Activated CD4-positive, alpha-beta T cell treated with anti-CD3 and anti-CD28 coated beads, Interleukin-2, amount 50 U/mL, for 4 hours (primary cell): ENCODE results near the gene ARHGAP26.

Experiments used
- DNase-seq, 2 experiments: peaks; one replicate each; pipeline ENCODE4 v3.0.0-alpha.2; 2020

ARHGAP26 gene

GRCh38 chr5:143220748-143221251 lies 450.6 kb downstream of the ARHGAP26 start:
- no peak for DNase-seq

GRCh38 chr5:143222287-143223231 lies 452.4 kb downstream of the ARHGAP26 start:
- peak in 1 of 2 experiments; percentile 11 for DNase-seq

GRCh38 chr5:143224672-143225071 lies 454.5 kb downstream of the ARHGAP26 start:
- no peak for DNase-seq

DNA sequence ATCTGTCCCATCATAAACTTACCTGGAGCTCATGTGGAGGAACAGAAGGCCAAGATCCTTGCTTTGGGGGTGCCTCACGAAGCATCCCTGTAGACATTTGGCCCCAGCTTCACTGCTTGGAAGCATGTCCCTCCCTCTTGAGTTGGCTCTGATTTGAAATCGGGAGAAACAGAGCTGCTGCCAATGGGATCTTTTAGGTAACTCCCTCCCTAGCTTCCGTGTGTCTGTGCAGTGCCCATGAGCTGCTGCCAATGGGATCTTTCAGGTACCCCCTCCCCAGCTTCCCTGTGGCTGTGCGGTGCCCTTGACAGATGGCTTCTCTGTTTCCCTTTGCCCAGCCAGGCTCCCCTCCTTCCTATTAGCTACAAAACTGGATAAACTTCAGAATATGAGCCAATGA lies 455.3 kb downstream of the ARHGAP26 start:
- DNase-seq: no peak

GRCh38 chr5:143226361-143226760 lies 456.2 kb downstream of the ARHGAP26 start:
- no peak for DNase-seq

- no peak for DNase-seq
These were observed 456.7 kb downstream of the ARHGAP26 start for GRCh38 chr5:143226872-143227271.

DNA sequence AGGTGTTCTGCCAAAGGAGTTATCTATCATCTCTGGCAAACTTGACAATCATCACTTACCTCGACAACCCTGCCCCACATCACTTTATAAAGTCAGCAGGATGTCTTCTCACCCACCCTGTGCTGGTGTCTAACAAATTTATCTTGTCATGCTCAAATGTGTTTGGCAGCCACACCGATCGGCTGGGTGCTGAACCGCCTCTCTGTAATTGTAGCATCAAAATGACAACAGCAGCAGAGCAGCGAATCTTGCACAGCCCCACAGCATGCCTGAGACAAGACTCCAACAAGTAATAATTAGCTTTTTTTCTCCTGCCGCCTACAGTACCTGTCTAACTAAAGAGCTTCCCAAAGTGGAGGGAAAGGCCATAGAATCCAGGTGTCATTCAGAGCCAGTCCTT lies 457.1 kb downstream of the ARHGAP26 start:
- DNase-seq: no peak

- no peak for DNase-seq
These were observed 458.6 kb downstream of the ARHGAP26 start for GRCh38 chr5:143228597-143229293.

DNA sequence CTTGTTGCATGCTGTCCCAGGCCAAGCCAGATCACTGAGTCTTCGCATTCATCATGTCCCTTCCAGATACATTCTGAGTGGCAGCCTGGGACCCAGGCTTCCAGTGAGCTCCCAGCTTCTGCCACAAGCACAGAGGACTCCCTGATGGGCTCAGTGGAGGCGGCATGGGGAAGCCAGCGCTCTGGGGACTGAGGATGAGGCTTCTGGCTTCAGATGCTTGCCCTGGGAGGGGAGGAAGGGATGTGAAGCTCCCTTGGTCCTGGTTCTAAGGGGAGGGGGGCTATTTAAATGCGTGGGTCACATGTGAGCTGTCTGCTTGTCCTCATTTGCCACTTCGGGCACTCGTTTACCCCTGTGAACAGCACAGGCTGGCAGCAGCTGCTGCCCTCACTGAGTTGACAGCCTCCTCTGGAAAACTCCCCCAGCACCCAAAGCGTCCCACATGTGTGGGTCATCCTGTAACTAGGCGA lies 459.3 kb downstream of the ARHGAP26 start:
- DNase-seq: no peak

GRCh38 chr5:143229896-143230675 lies 459.9 kb downstream of the ARHGAP26 start:
- DNase-seq: no peak

- no peak for DNase-seq
These were observed 460.5 kb downstream of the ARHGAP26 start for GRCh38 chr5:143230676-143230996.

GRCh38 chr5:143231416-143231815 lies 461.2 kb downstream of the ARHGAP26 start:
- DNase-seq: no peak

GRCh38 chr5:143231973-143232812 lies 462.0 kb downstream of the ARHGAP26 start:
- no peak for DNase-seq

- no peak for DNase-seq
These were observed 462.9 kb downstream of the ARHGAP26 start for GRCh38 chr5:143233031-143233430.

- no peak for DNase-seq
These were observed 464.1 kb downstream of the ARHGAP26 start for GRCh38 chr5:143234162-143234842.

GRCh38 chr5:143235423-143235822 lies 465.2 kb downstream of the ARHGAP26 start:
- DNase-seq: no peak

DNA sequence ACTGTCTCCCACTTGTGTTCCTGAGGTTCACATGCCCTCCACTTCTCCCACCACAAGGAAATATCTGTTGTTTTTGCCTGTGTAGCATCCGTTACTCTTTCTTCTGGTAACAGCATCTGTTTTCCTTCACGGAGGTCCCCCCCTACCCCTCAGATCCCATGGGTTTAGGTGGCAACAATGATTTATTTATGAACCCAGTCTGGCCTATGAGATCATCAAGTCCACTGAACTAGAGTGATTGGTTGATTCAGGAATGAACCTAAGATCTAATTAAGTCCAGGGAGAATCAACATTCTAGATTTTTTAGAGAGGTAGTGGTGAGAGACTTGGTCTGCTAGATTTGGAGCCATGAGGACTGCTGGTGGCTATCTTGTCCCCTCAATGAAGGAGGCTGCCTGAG lies 466.5 kb downstream of the ARHGAP26 start:
- DNase-seq: no peak

GRCh38 chr5:143237664-143238063 lies 467.5 kb downstream of the ARHGAP26 start:
- no peak for DNase-seq

DNA sequence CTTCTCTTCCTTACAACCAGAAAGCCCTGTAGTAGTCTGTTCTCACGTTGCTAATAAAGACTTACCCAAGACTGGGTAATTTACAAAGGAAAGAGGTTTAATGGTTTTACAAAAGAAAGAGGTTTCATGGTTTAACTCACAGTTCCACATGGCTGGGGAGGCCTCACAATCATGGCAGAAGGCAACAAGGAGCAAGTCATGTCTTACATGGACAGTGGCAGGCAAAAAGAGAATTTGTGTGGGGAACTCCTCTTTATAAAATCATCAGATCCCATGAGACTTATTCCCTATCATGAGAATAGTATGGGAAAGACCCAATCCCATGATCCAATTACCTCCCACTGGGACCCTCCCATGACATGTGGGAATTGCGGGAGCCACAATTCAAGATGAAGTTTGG lies 468.4 kb downstream of the ARHGAP26 start:
- no peak for DNase-seq

- DNase-seq: no peak
These were observed 469.8 kb downstream of the ARHGAP26 start for GRCh38 chr5:143239882-143240518.

GRCh38 chr5:143241892-143242291 lies 471.7 kb downstream of the ARHGAP26 start:
- no peak for DNase-seq
